Mesothelial cell of epicardium (in vitro differentiated cells): Measurements from ENCODE around the gene ZBTB47. TPM values are rescaled to one million over a fixed set of nuclear protein-coding genes. Genes with fewer than 3 reads are reported as not detected.

Experiments
- DNase-seq, 2 experiments: peaks; one replicate each; pipeline ENCODE4 v3.0.0; 2021; ENCODE audit warnings: low spot score in 2 of 2; ENCODE audit not compliant: unreplicated experiment in 2 of 2
- H3K27ac Mint-ChIP-seq: 2 replicates; pipeline ENCODE4 v1.8.0; 2021; ENCODE audit warnings: mixed read lengths
- H3K27me3 Mint-ChIP-seq: 2 replicates; pipeline ENCODE4 v1.8.0; 2021; ENCODE audit warnings: low read depth, mixed read lengths
- H3K36me3 Mint-ChIP-seq: 2 replicates; pipeline ENCODE4 v1.8.0; 2021; ENCODE audit warnings: mixed read lengths
- H3K4me1 Mint-ChIP-seq: 2 replicates; pipeline ENCODE4 v1.8.0; 2021; ENCODE audit warnings: mixed read lengths
- H3K4me3 Mint-ChIP-seq: 2 replicates; pipeline ENCODE4 v1.8.0; 2021; ENCODE audit warnings: mild to moderate bottlenecking, moderate library complexity, mixed read lengths
- H3K9me3 Mint-ChIP-seq: 2 replicates; pipeline ENCODE4 v1.8.0; 2021; ENCODE audit warnings: mixed read lengths
- CTCF ChIP-seq: fragments of 200-600 bp; sonication (generic); IDR thresholded peaks from one replicate; pipeline ENCODE4 v1.5.0; 2021; ENCODE audit warnings: antibody characterized with exemption; ENCODE audit not compliant: unreplicated experiment
- total RNA-seq: library from RNA; stranded (reverse); gene quantifications from 3 replicates; pipeline ENCODE4 v1.2.1, GENCODE V29; 2021

The ZBTB47 gene
- total RNA-seq, 1 donor from 2014 or later = 23.6 TPM

DNA sequence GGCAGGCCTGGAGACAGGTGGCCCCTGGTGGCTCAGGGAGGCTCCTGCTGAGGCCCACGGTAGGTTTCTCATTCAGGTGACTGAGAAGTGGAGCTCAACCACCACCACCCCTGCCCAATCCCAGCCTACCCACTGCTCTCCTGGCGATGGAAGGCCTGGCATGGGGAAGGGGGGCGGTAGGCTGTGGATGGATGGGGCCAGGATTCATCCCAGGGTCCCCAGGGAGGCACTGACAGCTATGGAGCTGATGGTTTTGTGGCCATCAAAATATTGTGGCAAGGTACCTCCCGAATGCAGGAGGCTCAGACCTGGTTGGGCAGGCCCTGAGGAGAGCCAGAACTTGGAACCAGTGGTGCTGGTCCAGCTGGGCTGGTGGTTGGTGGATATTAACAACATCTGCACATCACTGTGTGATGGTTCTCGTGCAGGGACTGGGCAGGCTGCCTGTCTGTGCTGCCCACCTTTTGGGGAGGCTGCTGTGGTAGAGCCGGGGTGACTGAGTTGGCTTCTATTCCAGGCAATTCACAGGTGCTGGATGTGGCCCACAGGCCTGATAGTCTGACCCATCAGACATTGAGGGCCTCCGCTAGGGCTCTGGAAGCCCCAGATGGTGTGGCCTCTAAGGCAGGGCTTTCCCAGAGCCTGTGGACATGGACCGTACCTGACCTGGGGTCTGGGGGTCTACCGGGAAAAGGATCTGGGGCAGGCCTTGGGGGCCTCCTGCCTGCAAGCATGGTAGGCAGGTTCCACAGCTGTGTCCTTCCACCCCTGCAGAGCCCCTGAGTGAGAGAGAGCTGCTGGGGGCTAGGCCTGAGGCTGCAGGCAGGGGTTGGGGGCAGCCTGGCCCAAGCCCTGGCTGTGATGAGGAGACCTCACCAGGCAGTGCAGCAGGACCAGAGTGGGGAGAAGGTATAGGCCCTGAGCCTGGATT, 3.4 kb downstream of the ZBTB47 start:
- Mint-ChIP-seq H3K36me3 (peaks cover 8% of the 10 kb centered on the region), H3K27ac (peak overlapping the region; percentile 32), H3K9me3 (no peaks in the 10 kb centered on the region), H3K27me3 (no peaks in the 10 kb centered on the region), H3K4me1 (peaks cover 22% of the 10 kb centered on the region), H3K4me3 (peak overlapping the region; percentile 48)
- no peak for TF ChIP-seq CTCF
- DNase-seq = no peak

GRCh38 chr3:42657675-42658074, 4.2 kb downstream of the ZBTB47 start:
- no peak overlapping the region for H3K4me3 Mint-ChIP-seq
- no peak for DNase-seq
- H3K36me3 Mint-ChIP-seq = peaks cover 8% of the 10 kb centered on the region
- no peaks in the 10 kb centered on the region for H3K27me3 Mint-ChIP-seq
- no peak for TF ChIP-seq CTCF
- no peak overlapping the region for H3K27ac Mint-ChIP-seq
- H3K9me3 Mint-ChIP-seq = no peaks in the 10 kb centered on the region
- H3K4me1 Mint-ChIP-seq = peaks cover 15% of the 10 kb centered on the region

GRCh38 chr3:42658091-42658770, 4.7 kb downstream of the ZBTB47 start:
- TF ChIP-seq CTCF = no peak
- H3K36me3 Mint-ChIP-seq = peaks cover 8% of the 10 kb centered on the region
- H3K27me3 Mint-ChIP-seq = no peaks in the 10 kb centered on the region
- peaks cover 9% of the 10 kb centered on the region for H3K4me1 Mint-ChIP-seq
- no peaks in the 10 kb centered on the region for H3K9me3 Mint-ChIP-seq
- no peak overlapping the region for H3K27ac Mint-ChIP-seq
- no peak for DNase-seq
- H3K4me3 Mint-ChIP-seq = no peak overlapping the region

GRCh38 chr3:42658771-42659390, 5.4 kb downstream of the ZBTB47 start:
- no peak overlapping the region for H3K4me3 Mint-ChIP-seq
- H3K9me3 Mint-ChIP-seq = no peaks in the 10 kb centered on the region
- H3K27me3 Mint-ChIP-seq = no peaks in the 10 kb centered on the region
- H3K4me1 Mint-ChIP-seq = peaks cover 3% of the 10 kb centered on the region
- peaks cover 8% of the 10 kb centered on the region for H3K36me3 Mint-ChIP-seq
- H3K27ac Mint-ChIP-seq = peak overlapping the region; percentile 47
- TF ChIP-seq CTCF = no peak
- DNase-seq = no peak

DNA sequence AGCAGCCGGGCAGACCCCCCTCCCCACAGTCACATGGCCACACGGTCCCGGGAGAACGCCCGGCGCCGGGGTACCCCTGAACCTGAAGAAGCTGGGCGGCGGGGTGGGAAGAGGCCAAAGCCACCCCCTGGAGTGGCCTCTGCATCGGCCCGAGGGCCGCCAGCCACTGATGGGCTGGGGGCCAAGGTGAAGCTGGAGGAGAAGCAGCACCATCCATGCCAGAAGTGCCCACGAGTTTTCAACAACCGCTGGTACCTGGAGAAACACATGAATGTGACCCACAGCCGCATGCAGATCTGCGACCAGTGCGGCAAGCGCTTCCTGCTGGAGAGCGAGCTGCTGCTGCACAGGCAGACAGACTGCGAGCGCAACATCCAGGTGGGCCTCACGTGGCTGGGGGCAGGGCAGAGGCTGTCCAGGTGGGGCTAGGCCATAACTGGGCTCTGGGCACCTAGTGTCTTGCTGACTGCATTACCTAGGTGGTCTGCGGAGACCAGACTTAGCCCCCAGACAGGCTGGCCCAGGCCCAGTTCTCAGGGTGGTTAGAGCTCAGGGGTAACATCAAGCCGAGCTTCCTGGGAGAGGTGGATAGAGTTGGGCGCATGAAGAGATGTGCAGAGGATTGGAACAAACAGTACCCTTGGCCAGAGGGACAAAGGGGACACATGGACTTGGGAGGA, 6.1 kb downstream of the ZBTB47 start:
- no peak for TF ChIP-seq CTCF
- Mint-ChIP-seq H3K4me3 (no peak overlapping the region), H3K27ac (peak overlapping the region; percentile 2), H3K9me3 (no peaks in the 10 kb centered on the region), H3K36me3 (peaks cover 8% of the 10 kb centered on the region), H3K27me3 (no peaks in the 10 kb centered on the region), H3K4me1 (peaks cover 3% of the 10 kb centered on the region)
- DNase-seq = no peak
